C4-2B (cell line): ENCODE measurements around the gene SPATA6.

Experiments used
- CTCF ChIP-seq: fragments of 450-650 bp; conservative IDR thresholded peaks from 2 replicates; pipeline ENCODE4 v1.5.1; 2017; ENCODE audit warnings: mild to moderate bottlenecking
- ZFX ChIP-seq: fragments of 450-650 bp; IDR thresholded peaks from 2 replicates; pipeline ENCODE4 v1.6.1; 2017

GRCh38 chr1:48387409-48387808 is 84.6 kb downstream of the SPATA6 start:
- no peak for TF ChIP-seq CTCF
- no peak for TF ChIP-seq ZFX
